T-cell (primary cell): ENCODE data around the gene PALD1. TPM values are rescaled to one million over a fixed set of nuclear protein-coding genes. Genes with fewer than 3 reads are reported as not detected.

Experiments used
- ATAC-seq, 4 experiments: fragments of 200-7000 bp in 3 of 4; fragments of 150-1000 bp in 1 of 4; cut with Tn5 transposase; replicated peaks in 1 of 4; 1 replicate in 3 of 4; 2 replicates in 1 of 4; pipeline ENCODE4 v1.10.0; 2021; ENCODE audit warnings: moderate library complexity in 3 of 4, mild to moderate bottlenecking in 2 of 4, moderate number of reproducible peaks in 1 of 4
- CTCF ChIA-PET, 2 donors: fragments of 300-600 bp; sonication (Branson Sonifier 250); formaldehyde crosslinking; loops; one replicate each; lab custom pipeline; 2022; ENCODE audit warnings: antibody characterized with exemption in 2 of 2; lab: Charles Lee
- POLR2A ChIA-PET, 2 donors: fragments of 300-600 bp; sonication (Branson Sonifier 250); formaldehyde crosslinking; loops; one replicate each; lab custom pipeline; 2022; ENCODE audit warnings: antibody characterized with exemption in 2 of 2; lab: Charles Lee
- DNase-seq, 35 experiments: peaks; one replicate each; pipeline versions ENCODE4 v3.0.0 to v3.0.0-alpha.2; 2013 to 2023
- H3K27ac ChIP-seq: one replicate; pipeline ENCODE4 v1.5.1; 2013; ENCODE audit warnings: low read length
- H3K27me3 ChIP-seq, 2 experiments: replicated peaks in 1 of 2; 1 replicate in 1 of 2; 2 replicates in 1 of 2; pipeline versions ENCODE4 v1.6.1 to v1.7.0; 2013; ENCODE audit warnings: low read length in 1 of 2, mixed read lengths in 1 of 2; ENCODE audit not compliant: control insufficient read depth in 2 of 2, insufficient read depth in 2 of 2; ENCODE audit errors: extremely low read depth in 1 of 2
- H3K36me3 ChIP-seq, 2 donors: 1 replicate in 1 of 2; 2 replicates in 1 of 2; pipeline versions ENCODE4 v1.6.1 to v1.7.0; 2013; ENCODE audit warnings: low read length in 1 of 2; ENCODE audit not compliant: control insufficient read depth in 2 of 2, insufficient read depth in 1 of 2; ENCODE audit errors: extremely low read depth in 1 of 2
- H3K4me1 ChIP-seq, 2 experiments: 1 replicate in 1 of 2; 2 replicates in 1 of 2; pipeline versions ENCODE4 v1.6.1 to v1.7.0; 2013; ENCODE audit warnings: low read length in 2 of 2, mixed read lengths in 1 of 2; ENCODE audit not compliant: insufficient read depth in 2 of 2, control insufficient read depth in 1 of 2; ENCODE audit errors: extremely low read depth in 1 of 2
- H3K4me3 ChIP-seq, 2 donors: 1 replicate in 1 of 2; 2 replicates in 1 of 2; pipeline versions ENCODE4 v1.5.1 to v1.7.0; 2013; ENCODE audit warnings: mild to moderate bottlenecking in 2 of 2, low read length in 1 of 2, moderate library complexity in 1 of 2; ENCODE audit not compliant: control insufficient read depth in 1 of 2; ENCODE audit errors: extremely low read depth in 1 of 2
- H3K9me3 ChIP-seq: 2 replicates; pipeline ENCODE4 v1.7.0; 2013
- H3K27ac Mint-ChIP-seq, 2 donors: one replicate each; pipeline ENCODE4 v1.8.0; 2020 to 2021; ENCODE audit warnings: mild to moderate bottlenecking in 2 of 2, mixed read lengths in 2 of 2
- H3K27me3 Mint-ChIP-seq, 2 donors: one replicate each; pipeline ENCODE4 v1.8.0; 2021 to 2022; ENCODE audit warnings: mixed read lengths in 2 of 2
- H3K36me3 Mint-ChIP-seq: one replicate; pipeline ENCODE4 v1.8.0; 2021; ENCODE audit warnings: mixed read lengths
- H3K4me1 Mint-ChIP-seq, 3 donors: one replicate each; pipeline ENCODE4 v1.8.0; 2020 to 2022; ENCODE audit warnings: mixed read lengths in 3 of 3, mild to moderate bottlenecking in 1 of 3
- H3K4me3 Mint-ChIP-seq, 3 donors: one replicate each; pipeline ENCODE4 v1.8.0; 2020 to 2022; ENCODE audit warnings: mild to moderate bottlenecking in 3 of 3, mixed read lengths in 3 of 3, moderate library complexity in 3 of 3
- H3K9me3 Mint-ChIP-seq, 3 donors: one replicate each; pipeline ENCODE4 v1.8.0; 2020 to 2022; ENCODE audit warnings: mixed read lengths in 3 of 3
- WGBS: methylation state at CpG from one replicate; pipeline ENCODE4 v1.1.5; 2013; ENCODE audit warnings: missing lambda C conversion rate; ENCODE audit not compliant: insufficient coverage; 5-methylcytosine and 5-hydroxymethylcytosine counted together
- total RNA-seq, 35 experiments: library from RNA in 6 of 35; stranded (reverse) in 6 of 35; fragments of 120-200 nt in 1 of 35; gene quantifications; one replicate each; pipeline versions ENCODE4 v1.2.1 to v1.2.4 and lab custom pipeline; 2013 to 2026

Gene PALD1
- total RNA-seq, 5 donors from 2014 or later (not counting 1 experiment from before 2014, with no cell fraction given) = 0.10 to 0.38 (median 0.13) TPM

DNA sequence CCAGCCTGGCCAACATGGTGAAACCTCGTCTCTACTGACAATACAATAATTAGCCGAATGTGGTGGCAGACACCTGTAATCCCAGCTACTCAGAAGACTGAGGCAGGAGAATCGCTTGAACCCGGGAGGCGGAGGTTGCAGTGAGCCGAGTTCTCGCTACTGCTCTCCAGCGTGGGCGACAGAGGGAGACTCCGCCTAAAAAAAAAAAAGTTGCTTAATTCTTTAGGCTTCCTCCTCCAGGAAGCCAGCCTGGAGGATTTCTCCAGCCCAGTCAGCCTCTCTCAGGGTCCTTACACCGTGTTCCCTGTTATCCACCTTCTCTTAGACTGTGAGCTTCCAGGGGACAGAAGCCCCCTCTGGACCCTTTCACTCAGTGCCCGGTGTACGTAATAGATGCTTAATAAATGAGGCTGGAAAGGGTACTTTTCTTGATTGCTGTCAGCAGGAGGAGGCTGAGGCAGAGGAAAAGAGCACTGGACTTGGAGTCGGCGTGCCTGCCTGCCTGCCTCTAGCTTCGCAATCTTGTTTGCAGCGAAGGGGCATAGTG, 20.7 kb upstream of the PALD1 start:
- DNase-seq (no peak), ATAC-seq (no peak)
- no peak overlapping the region for H3K27ac ChIP-seq
- Mint-ChIP-seq H3K9me3 (no peaks in the 10 kb centered on the region), H3K4me1 (peaks cover 0 to 12% (median 4%) of the 10 kb centered on the region in 3 donors), H3K27me3 (peaks cover 30 to 44% of the 10 kb centered on the region in 2 donors), H3K4me3 (no peak overlapping the region), H3K36me3 (no peaks in the 10 kb centered on the region), H3K27ac (no peak overlapping the region)
- H3K36me3 ChIP-seq = no peaks in the 10 kb centered on the region
- CTCF ChIA-PET = no interaction called here
- H3K27me3 ChIP-seq = peaks cover 0 to 55% of the 10 kb centered on the region in 2 experiments
- WGBS = 50% methylated on average over 14 of the region's 17 CpGs
- H3K9me3 ChIP-seq = no peaks in the 10 kb centered on the region
- peak overlapping the region in 1 of 2 donors; percentile 29 for H3K4me3 ChIP-seq
- POLR2A ChIA-PET = no interaction called here
- H3K4me1 ChIP-seq = peaks cover 0 to 9% of the 10 kb centered on the region in 2 experiments

DNA sequence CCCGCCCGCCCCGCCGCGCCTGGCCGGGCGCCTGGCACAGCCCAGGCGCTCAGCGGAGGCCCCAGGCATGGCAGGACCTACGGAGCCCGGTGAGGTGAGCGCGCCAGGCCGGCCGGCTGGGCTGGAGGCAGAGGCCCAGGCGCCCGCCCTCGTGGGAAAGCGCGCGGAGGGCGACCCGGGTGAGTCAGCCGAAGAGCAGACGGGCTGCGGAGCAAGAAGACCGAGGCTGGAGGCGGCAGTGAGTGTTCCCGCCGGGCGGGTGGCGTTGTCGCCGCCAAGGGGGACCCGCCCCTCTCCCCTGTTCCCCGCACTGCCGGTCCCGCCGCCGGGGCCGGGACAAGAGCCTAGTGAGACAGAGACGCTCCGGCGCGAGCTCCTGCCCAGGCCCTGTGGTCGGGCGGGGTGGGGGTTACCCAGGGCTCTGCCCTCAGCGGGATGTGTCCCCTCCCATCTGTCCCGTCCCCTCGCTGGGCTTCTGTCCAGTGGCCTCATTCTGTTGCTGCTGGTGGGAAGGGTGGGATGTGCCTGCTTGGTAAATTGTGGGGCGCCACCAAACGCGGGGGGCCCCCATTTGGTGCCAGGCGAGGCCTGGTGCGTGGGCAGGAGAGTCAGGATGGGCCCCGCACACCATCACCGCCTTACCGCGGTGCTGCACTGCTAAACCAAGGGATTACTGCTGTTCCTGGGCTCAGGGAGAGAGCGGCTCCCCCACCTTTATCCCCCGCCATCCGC, 20.1 kb upstream of the PALD1 start:
- DNase-seq = peak in 4 of 35 experiments; percentile 5 to 37 (median 14)
- Mint-ChIP-seq H3K36me3 (no peaks in the 10 kb centered on the region), H3K27me3 (peaks cover 30 to 44% of the 10 kb centered on the region in 2 donors), H3K9me3 (no peaks in the 10 kb centered on the region), H3K27ac (no peak overlapping the region), H3K4me1 (peaks cover 0 to 12% (median 4%) of the 10 kb centered on the region in 3 donors), H3K4me3 (peak overlapping the region in 1 of 3 donors; percentile 17)
- peaks cover 0 to 9% of the 10 kb centered on the region in 2 experiments for H3K4me1 ChIP-seq
- peak overlapping the region in 1 of 2 donors; percentile 29 for H3K4me3 ChIP-seq
- H3K27ac ChIP-seq = no peak overlapping the region
- ChIA-PET POLR2A (interaction anchor here in 1 of 2 donors (0.5 kb wide), 1 partner anchor 22 kb away, joined by 3 read pairs; no protein-coding TSS in a partner anchor), CTCF (interaction anchor here in 1 of 2 donors (0.7 kb wide), 1 partner anchor 126 kb away, joined by 4 read pairs; no protein-coding TSS in a partner anchor)
- 10% methylated on average over 45 of the region's 62 CpGs for WGBS
- peak; percentile 40 to 55 (median 54) for ATAC-seq
- no peaks in the 10 kb centered on the region for H3K36me3 ChIP-seq
- peaks cover 0 to 55% of the 10 kb centered on the region in 2 experiments for H3K27me3 ChIP-seq
- H3K9me3 ChIP-seq = no peaks in the 10 kb centered on the region

DNA sequence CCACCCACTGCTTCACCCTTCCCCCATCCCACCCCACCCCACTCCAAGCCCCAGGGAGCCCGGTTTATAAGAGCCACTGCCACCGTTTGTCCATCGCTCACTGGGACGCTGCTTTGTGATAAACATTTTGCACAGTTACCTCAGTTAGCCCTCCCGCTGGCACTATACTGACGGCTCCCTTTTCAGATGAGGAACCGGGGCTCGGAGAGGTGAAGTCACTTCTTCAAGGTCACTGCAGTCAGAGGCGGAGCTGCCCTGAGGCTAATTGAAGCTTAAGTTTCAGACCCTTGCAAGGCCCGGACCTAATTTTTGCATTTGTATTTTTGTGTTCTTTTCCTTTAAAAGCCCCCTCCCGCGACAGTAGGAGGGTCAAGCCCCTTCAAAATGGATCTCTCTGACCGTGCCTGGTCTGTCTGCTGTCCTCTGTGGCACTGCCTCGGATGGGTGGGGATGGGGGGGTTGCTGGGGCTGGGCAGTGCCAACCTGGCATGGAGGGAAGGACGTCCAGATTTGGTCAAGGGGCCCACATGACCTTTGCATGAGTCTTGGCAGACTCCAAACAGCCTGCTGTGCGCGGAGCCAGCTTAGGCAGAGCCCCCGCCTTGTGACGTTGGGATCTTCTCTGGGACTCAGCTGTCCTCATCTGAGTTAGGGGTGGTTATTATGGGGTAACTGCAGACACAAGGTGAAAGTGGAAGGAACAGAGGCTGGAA, 19.4 kb upstream of the PALD1 start:
- Mint-ChIP-seq H3K27ac (no peak overlapping the region), H3K36me3 (no peaks in the 10 kb centered on the region), H3K4me1 (peaks cover 0 to 12% (median 4%) of the 10 kb centered on the region in 3 donors), H3K27me3 (peaks cover 30 to 44% of the 10 kb centered on the region in 2 donors), H3K4me3 (peak overlapping the region in 1 of 3 donors; percentile 17), H3K9me3 (no peaks in the 10 kb centered on the region)
- Histone ChIP-seq H3K27ac (no peak overlapping the region), H3K4me1 (peaks cover 0 to 9% of the 10 kb centered on the region in 2 experiments), H3K9me3 (no peaks in the 10 kb centered on the region), H3K36me3 (no peaks in the 10 kb centered on the region), H3K4me3 (no peak overlapping the region), H3K27me3 (peaks cover 0 to 55% of the 10 kb centered on the region in 2 experiments)
- ChIA-PET CTCF (interaction anchor here in 1 of 2 donors (0.7 kb wide), 1 partner anchor 125 kb away, joined by 4 read pairs; no protein-coding TSS in a partner anchor), POLR2A (interaction anchor here in 1 of 2 donors (0.5 kb wide), 1 partner anchor 23 kb away, joined by 3 read pairs; no protein-coding TSS in a partner anchor)
- 64% methylated on average over 15 of the region's 19 CpGs for WGBS
- DNase-seq = no peak
- ATAC-seq = no peak

DNA sequence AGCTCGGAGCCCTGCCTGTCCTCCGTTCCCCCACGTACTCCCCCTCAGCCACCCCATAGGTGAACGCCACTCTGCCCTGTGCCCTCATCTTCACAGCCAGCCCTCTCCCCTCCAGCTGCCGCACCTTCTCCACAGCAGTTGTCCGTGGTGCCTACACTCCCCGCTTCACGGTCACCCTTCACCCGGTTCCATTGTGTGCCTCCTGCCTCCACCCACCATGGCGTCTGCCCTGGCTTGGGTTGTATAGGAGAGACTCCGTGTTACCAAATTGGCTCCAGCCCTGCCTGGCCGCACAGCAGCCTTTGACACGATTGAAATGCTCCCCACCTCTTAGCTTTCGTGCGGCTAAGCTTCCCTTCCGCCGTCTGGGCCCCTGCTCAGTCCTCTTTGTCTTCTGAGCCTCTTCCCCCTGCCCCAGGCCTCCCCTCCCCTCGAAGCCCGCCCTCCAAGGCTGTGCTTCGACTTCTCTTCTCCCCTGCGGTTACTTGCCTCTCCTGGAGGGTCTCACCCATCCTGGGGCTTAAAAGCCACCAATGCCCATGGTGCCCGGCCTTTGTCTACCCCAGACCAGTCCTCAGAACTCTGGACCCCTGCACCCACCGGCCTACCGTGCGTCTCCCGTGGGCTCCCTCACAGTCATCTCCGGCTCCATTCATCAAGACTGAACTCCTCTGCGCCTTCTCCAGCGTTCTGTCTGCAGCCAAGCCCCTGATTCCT, 18.6 kb upstream of the PALD1 start:
- no peak overlapping the region for H3K4me3 ChIP-seq
- Mint-ChIP-seq H3K4me3 (peak overlapping the region in 1 of 3 donors; percentile 18), H3K9me3 (no peaks in the 10 kb centered on the region), H3K4me1 (peaks cover 0 to 12% (median 4%) of the 10 kb centered on the region in 3 donors), H3K27ac (no peak overlapping the region), H3K36me3 (no peaks in the 10 kb centered on the region), H3K27me3 (peaks cover 30 to 44% of the 10 kb centered on the region in 2 donors)
- CTCF ChIA-PET = no interaction called here
- H3K36me3 ChIP-seq = no peaks in the 10 kb centered on the region
- POLR2A ChIA-PET = no interaction called here
- no peak for ATAC-seq
- peaks cover 0 to 55% of the 10 kb centered on the region in 2 experiments for H3K27me3 ChIP-seq
- no peak overlapping the region for H3K27ac ChIP-seq
- no peaks in the 10 kb centered on the region for H3K9me3 ChIP-seq
- 83% methylated on average over 21 of the region's 29 CpGs for WGBS
- peaks cover 0 to 9% of the 10 kb centered on the region in 2 experiments for H3K4me1 ChIP-seq
- DNase-seq = no peak

DNA sequence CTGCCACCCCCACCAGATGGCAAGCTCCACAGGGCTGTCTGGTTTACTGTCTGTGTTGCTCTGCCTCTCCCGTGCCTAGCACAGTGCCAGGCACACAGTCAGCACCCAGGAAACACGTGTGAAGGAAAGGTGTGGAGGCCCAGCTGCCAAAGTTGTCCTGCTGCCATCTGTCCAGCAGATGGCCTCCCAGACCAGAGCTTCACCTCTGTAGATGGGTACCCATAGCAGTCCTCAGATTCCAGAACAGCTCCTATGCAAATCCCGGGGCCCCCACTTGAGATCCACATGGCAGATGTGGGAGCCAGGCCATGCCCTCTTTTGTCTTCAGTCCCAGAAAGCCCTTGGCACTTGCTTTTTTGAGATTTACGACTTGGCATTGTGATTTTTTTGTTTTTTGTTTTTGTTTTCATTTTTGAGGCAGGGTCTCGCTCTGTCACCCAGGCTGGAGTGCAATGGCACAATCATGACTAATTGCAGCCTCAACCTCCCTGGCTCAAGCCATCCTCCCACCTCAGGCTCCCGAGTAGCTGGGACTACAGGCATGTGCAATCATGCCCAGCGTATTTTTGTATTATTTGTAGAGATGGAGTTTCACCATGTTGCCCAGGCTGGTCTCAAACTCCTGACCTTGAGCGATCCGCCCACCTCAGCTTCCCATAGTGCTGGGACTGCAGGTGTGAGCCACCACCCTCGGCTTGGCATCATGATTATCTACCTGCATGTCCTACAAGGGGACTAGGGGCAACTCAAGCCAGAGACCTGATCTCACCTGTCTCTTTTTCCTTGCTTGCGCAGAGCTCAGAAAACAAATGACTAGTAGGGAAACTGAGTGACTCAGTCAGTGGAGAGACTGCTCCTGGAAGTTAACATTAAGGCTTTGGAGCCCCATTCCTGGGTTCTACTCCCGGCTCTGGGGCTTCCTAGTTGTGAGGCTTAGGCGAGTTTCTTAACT, 16.9 kb upstream of the PALD1 start:
- Histone ChIP-seq H3K36me3 (no peaks in the 10 kb centered on the region), H3K27me3 (peaks cover 0 to 43% of the 10 kb centered on the region in 2 experiments), H3K4me3 (no peak overlapping the region), H3K9me3 (no peaks in the 10 kb centered on the region), H3K27ac (no peak overlapping the region), H3K4me1 (peaks cover 0 to 9% of the 10 kb centered on the region in 2 experiments)
- ChIA-PET CTCF (interaction anchor here (0.7 to 1.4 kb wide), 2 partner anchors 19 to 47 kb away, joined by 3 read pairs; no protein-coding TSS in a partner anchor), POLR2A (no interaction called here)
- Mint-ChIP-seq H3K4me1 (peaks cover 0 to 12% (median 4%) of the 10 kb centered on the region in 3 donors), H3K9me3 (no peaks in the 10 kb centered on the region), H3K4me3 (no peak overlapping the region), H3K27me3 (peaks cover 27 to 37% of the 10 kb centered on the region in 2 donors), H3K36me3 (no peaks in the 10 kb centered on the region), H3K27ac (peak overlapping the region in 1 of 2 donors; percentile 43)
- ATAC-seq (peak; percentile 59 to 75 (median 68)), DNase-seq (peak in 18 of 35 experiments; percentile 9 to 69 (median 33))
- 44% methylated on average over 4 of the region's 13 CpGs for whole genome bisulfite sequencing
